Natural killer cell (primary cell): ENCODE results near the gene AP2S1. TPM values are rescaled to one million over a fixed set of nuclear protein-coding genes. Genes with fewer than 3 reads are reported as not detected.
A peak's percentile ranks its signal among the peaks of the same experiment; 100 is the strongest.

Experiments
- ATAC-seq, 3 donors: fragments of 150-1000 bp in 2 of 3; fragments of 200-7000 bp in 1 of 3; cut with Tn5 transposase; 1 replicate in 1 of 3; 2 replicates in 2 of 3; pipeline ENCODE4 v1.10.0; 2021; ENCODE audit warnings: mild to moderate bottlenecking in 2 of 3, moderate library complexity in 2 of 3
- DNase-seq, 2 donors: peaks; one replicate each; pipeline versions ENCODE4 v3.0.0 to v3.0.0-alpha.2; 2013 to 2021; ENCODE audit warnings: mixed read lengths in 1 of 2
- H3K27ac ChIP-seq: one replicate; pipeline ENCODE4 v1.5.1; 2013; ENCODE audit warnings: mild to moderate bottlenecking, low read length
- H3K27me3 ChIP-seq: one replicate; pipeline ENCODE4 v1.6.1; 2013; ENCODE audit warnings: low read length; ENCODE audit not compliant: control insufficient read depth, insufficient read depth
- H3K36me3 ChIP-seq: one replicate; pipeline ENCODE4 v1.6.1; 2013; ENCODE audit warnings: low read length; ENCODE audit not compliant: control insufficient read depth, insufficient read depth
- H3K4me1 ChIP-seq: one replicate; pipeline ENCODE4 v1.6.1; 2013; ENCODE audit warnings: low read length; ENCODE audit not compliant: control insufficient read depth, insufficient read depth
- H3K4me3 ChIP-seq: one replicate; pipeline ENCODE4 v1.5.1; 2013; ENCODE audit warnings: low read length
- H3K9me3 ChIP-seq: one replicate; pipeline ENCODE4 v1.6.1; 2013; ENCODE audit warnings: low read length; ENCODE audit not compliant: control insufficient read depth, insufficient read depth
- H3K27ac Mint-ChIP-seq, 2 donors: one replicate each; pipeline ENCODE4 v1.8.0; 2022; ENCODE audit warnings: mild to moderate bottlenecking in 2 of 2, mixed read lengths in 2 of 2, moderate library complexity in 1 of 2
- H3K27me3 Mint-ChIP-seq, 2 donors: one replicate each; pipeline ENCODE4 v1.8.0; 2022; ENCODE audit warnings: low read depth in 2 of 2, mixed read lengths in 2 of 2
- H3K36me3 Mint-ChIP-seq: one replicate; pipeline ENCODE4 v1.8.0; 2022; ENCODE audit warnings: mixed read lengths
- H3K4me1 Mint-ChIP-seq, 2 donors: one replicate each; pipeline ENCODE4 v1.8.0; 2022; ENCODE audit warnings: mixed read lengths in 2 of 2
- H3K4me3 Mint-ChIP-seq: one replicate; pipeline ENCODE4 v1.8.0; 2022; ENCODE audit warnings: mild to moderate bottlenecking, moderate library complexity, mixed read lengths
- H3K9me3 Mint-ChIP-seq, 2 donors: one replicate each; pipeline ENCODE4 v1.8.0; 2022; ENCODE audit warnings: mixed read lengths in 2 of 2
- WGBS: methylation state at CpG from one replicate; pipeline ENCODE4 v1.1.7; 2013; ENCODE audit warnings: missing lambda C conversion rate; ENCODE audit not compliant: insufficient coverage; 5-methylcytosine and 5-hydroxymethylcytosine counted together
- intact Hi-C: fragments of 100-400 bp; cut with micrococcal nuclease; formaldehyde crosslinking; loops from one replicate; pipeline ENCODE4 v1.14.2; 2022
- total RNA-seq, 4 donors: library from RNA; stranded (reverse); fragments of 120-200 nt in 1 of 4; gene quantifications; one replicate each; pipeline versions ENCODE4 v1.2.3 to v1.2.4, GENCODE V29; 2013 to 2022
- TF ChIP-seq, protein P1 (sequence below): fragments of 200-600 bp; IDR thresholded peaks from one replicate; pipeline ENCODE4 v1.8.0; 2022; ENCODE audit warnings: antibody characterized with exemption

AP2S1 gene
- total RNA-seq, 3 donors from 2014 or later (not counting 1 experiment from before 2014, with no cell fraction given): 45.0 to 49.1 (median 45.4) TPM

DNA sequence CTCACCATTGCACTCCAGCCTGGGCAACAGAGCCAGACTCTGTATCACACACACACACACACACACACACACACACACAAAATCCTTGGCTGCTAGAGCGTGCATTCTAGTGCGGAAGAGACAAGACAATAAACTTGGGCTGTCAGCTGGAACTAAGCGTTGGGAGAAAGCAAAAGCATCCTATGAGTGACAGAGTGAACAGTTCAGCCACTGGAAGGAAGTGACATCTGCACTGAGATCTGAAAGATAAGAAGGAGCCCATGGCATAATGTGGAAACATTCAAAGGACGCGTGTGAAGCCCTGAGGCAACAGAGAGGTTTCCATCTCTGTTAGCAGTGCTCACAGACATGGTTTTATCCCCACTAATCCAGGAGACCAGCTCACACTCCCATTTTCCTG, 58.7 kb downstream of the AP2S1 start:
- no peak overlapping the region for H3K4me3 ChIP-seq

DNA sequence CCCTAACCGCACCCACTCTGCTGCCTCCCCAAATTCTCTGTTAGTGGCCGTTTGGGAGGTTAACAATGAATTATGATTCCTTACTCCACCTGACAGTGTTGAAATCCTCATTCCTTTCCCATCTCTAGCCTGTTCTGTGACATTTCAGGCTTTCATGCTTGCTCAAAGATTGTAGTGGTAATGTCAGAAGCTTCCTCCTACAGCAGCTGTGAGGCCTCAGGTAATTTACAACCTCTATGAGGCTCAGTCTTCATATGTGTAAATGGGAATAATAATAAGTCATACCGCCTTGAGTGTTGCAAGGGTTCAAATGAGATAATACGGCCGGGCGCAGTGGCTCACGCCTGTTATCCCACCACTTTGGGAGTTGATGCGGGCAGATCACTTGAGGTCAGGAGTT, 61.3 kb downstream of the AP2S1 start:
- H3K27me3 Mint-ChIP-seq: no peaks in the 10 kb centered on the region
- H3K4me1 Mint-ChIP-seq: peaks cover 43 to 59% of the 10 kb centered on the region in 2 donors
- no peak for DNase-seq
- no peak overlapping the region for H3K4me3 ChIP-seq
- H3K27me3 ChIP-seq: no peaks in the 10 kb centered on the region
- H3K9me3 ChIP-seq: no peaks in the 10 kb centered on the region
- no peaks in the 10 kb centered on the region for H3K36me3 ChIP-seq
- no peaks in the 10 kb centered on the region for H3K36me3 Mint-ChIP-seq
- ATAC-seq: no peak
- H3K27ac Mint-ChIP-seq: peak overlapping the region; percentile 10 to 77
- no peaks in the 10 kb centered on the region for H3K9me3 Mint-ChIP-seq
- TF ChIP-seq, protein P1, sequence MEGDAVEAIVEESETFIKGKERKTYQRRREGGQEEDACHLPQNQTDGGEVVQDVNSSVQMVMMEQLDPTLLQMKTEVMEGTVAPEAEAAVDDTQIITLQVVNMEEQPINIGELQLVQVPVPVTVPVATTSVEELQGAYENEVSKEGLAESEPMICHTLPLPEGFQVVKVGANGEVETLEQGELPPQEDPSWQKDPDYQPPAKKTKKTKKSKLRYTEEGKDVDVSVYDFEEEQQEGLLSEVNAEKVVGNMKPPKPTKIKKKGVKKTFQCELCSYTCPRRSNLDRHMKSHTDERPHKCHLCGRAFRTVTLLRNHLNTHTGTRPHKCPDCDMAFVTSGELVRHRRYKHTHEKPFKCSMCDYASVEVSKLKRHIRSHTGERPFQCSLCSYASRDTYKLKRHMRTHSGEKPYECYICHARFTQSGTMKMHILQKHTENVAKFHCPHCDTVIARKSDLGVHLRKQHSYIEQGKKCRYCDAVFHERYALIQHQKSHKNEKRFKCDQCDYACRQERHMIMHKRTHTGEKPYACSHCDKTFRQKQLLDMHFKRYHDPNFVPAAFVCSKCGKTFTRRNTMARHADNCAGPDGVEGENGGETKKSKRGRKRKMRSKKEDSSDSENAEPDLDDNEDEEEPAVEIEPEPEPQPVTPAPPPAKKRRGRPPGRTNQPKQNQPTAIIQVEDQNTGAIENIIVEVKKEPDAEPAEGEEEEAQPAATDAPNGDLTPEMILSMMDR: no peak
- 94% methylated on average over 8 of the region's 8 CpGs for WGBS
- H3K4me3 Mint-ChIP-seq: peak overlapping the region; percentile 47
- H3K4me1 ChIP-seq: peaks cover 55% of the 10 kb centered on the region
- no peak overlapping the region for H3K27ac ChIP-seq
- intact Hi-C loops: no loop called here

More for the DNA sequence above, 58.7 kb downstream of the AP2S1 start:
- Mint-ChIP-seq H3K27ac (no peak overlapping the region), H3K4me3 (no peak overlapping the region), H3K27me3 (no peaks in the 10 kb centered on the region), H3K4me1 (peaks cover 18 to 33% of the 10 kb centered on the region in 2 donors), H3K9me3 (no peaks in the 10 kb centered on the region), H3K36me3 (no peaks in the 10 kb centered on the region)
- no peaks in the 10 kb centered on the region for H3K27me3 ChIP-seq
- H3K9me3 ChIP-seq: no peaks in the 10 kb centered on the region
- peak in 1 of 2 donors; percentile 82 for DNase-seq
- no peaks in the 10 kb centered on the region for H3K36me3 ChIP-seq
- H3K4me1 ChIP-seq: peaks cover 30% of the 10 kb centered on the region
- WGBS: 18% methylated on average over 5 of the region's 5 CpGs
- TF ChIP-seq, protein P1: no peak
- H3K27ac ChIP-seq: no peak overlapping the region
- intact Hi-C loops: no loop called here
- ATAC-seq: no peak

DNA sequence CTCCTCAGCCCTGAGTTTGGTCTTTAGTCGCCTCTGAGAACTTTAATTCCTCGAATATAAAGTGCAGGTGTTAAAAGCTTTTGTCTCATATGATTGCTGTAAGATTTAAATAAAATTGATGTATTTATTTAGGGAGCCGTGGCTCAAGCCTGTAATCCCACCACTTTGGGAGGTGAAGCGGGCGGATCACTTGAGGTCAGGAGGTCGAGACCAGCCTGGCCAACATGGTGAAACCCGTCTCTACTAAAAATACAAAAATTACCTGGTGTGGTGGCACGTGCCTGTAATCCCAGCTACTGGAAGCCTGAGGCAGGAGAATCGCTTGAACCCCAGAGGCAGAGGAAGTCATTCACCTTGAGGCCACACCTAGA, 61.7 kb downstream of the AP2S1 start:
- H3K4me3 Mint-ChIP-seq: peak overlapping the region; percentile 95
- no peaks in the 10 kb centered on the region for H3K36me3 Mint-ChIP-seq
- H3K4me1 Mint-ChIP-seq: peaks cover 48 to 63% of the 10 kb centered on the region in 2 donors
- Histone ChIP-seq H3K4me3 (no peak overlapping the region), H3K9me3 (no peaks in the 10 kb centered on the region), H3K4me1 (peaks cover 60% of the 10 kb centered on the region), H3K27ac (peak overlapping the region; percentile 38), H3K27me3 (no peaks in the 10 kb centered on the region), H3K36me3 (no peaks in the 10 kb centered on the region)
- intact Hi-C loops: no loop called here
- H3K27ac Mint-ChIP-seq: peak overlapping the region; percentile 77 to 99
- DNase-seq (no peak), ATAC-seq (no peak)
- no peaks in the 10 kb centered on the region for H3K9me3 Mint-ChIP-seq
- 66% methylated on average over 9 of the region's 9 CpGs for WGBS
- TF ChIP-seq, protein P1: no peak
- H3K27me3 Mint-ChIP-seq: no peaks in the 10 kb centered on the region
